BLaER1 treated with 17β-estradiol and CSF1 and Interleukin-3, amounts not matched to agents 10 nM and 100 nM (cell line): ENCODE results near the gene MRPS35.
"Not testable (repeated sequence)": the region's sequence is repeated elsewhere in the genome, so short reads cannot be mapped to it uniquely, and the experiment has no call there.

Source experiments
- H3K27ac ChIP-seq, 11 experiments: shearing (Covaris generic); formaldehyde crosslinking; 2 replicates each; pipeline ENCODE4 v1.8.1; 2022
- H3K27me3 ChIP-seq, 11 experiments: shearing (Covaris generic); formaldehyde crosslinking; 2 replicates each; pipeline ENCODE4 v1.8.1; 2022
- H3K36me3 ChIP-seq, 11 experiments: shearing (Covaris generic); formaldehyde crosslinking; 2 replicates each; pipeline ENCODE4 v1.8.1; 2022
- H3K4me1 ChIP-seq, 10 experiments: shearing (Covaris generic); formaldehyde crosslinking; 2 replicates each; pipeline ENCODE4 v1.8.1; 2022
- H3K4me2 ChIP-seq, 11 experiments: shearing (Covaris generic); formaldehyde crosslinking; 2 replicates each; pipeline ENCODE4 v1.8.1; 2022
- H3K4me3 ChIP-seq, 10 experiments: shearing (Covaris generic); formaldehyde crosslinking; 2 replicates each; pipeline ENCODE4 v1.8.1; 2022
- H3K9ac ChIP-seq, 11 experiments: shearing (Covaris generic); formaldehyde crosslinking; 2 replicates each; pipeline ENCODE4 v1.8.1; 2022
- H3K9me3 ChIP-seq, 11 experiments: shearing (Covaris generic); formaldehyde crosslinking; replicated peaks in 1 of 11; 2 replicates each; pipeline ENCODE4 v1.8.1; 2022
- H4K20me1 ChIP-seq, 11 experiments: shearing (Covaris generic); formaldehyde crosslinking; 2 replicates each; pipeline ENCODE4 v1.8.1; 2022
- Cebpa-rat ChIP-seq, 11 experiments: shearing (Covaris generic); IDR thresholded peaks; 2 replicates each; pipeline ENCODE4 v1.8.1; 2022

The MRPS35 gene

DNA sequence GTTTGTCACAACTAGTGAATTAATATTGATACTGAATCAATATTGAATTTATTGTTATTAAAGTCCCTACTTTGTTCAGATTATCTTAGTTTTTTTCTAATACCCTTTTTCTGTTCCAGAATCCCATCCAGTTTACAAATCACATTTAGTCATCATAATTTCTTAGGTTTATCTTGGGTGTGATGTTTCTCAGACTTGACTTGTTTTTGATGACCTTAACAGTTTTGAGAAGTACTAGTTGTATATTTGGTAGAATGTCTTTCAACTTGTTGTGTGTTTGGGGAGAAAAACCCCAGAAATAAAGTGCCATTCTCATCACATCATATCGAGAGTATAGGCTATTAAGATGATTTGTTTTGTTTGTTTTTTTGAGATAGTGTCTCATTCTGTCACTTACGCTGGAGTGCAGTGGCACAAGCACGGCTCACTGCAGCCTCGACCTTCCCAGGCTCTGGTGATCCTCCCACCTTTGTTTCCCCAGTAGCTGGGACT lies 19.5 kb downstream of the MRPS35 start:
- Histone ChIP-seq H3K27ac (no peak overlapping the region), H3K4me3 (no peak overlapping the region), H3K36me3 (peaks cover 78 to 92% (median 86%) of the 10 kb centered on the region in 11 experiments), H3K9me3 (no peaks in the 10 kb centered on the region), H4K20me1 (peaks cover 0 to 74% (median 23%) of the 10 kb centered on the region in 11 experiments; a peak in 19 of 22 replicates), H3K4me2 (no peak overlapping the region), H3K9ac (no peak overlapping the region), H3K4me1 (no peaks in the 10 kb centered on the region), H3K27me3 (no peaks in the 10 kb centered on the region)
- TF ChIP-seq Cebpa-rat (IDR thresholded peaks at IDR 0.05) = no peak

DNA sequence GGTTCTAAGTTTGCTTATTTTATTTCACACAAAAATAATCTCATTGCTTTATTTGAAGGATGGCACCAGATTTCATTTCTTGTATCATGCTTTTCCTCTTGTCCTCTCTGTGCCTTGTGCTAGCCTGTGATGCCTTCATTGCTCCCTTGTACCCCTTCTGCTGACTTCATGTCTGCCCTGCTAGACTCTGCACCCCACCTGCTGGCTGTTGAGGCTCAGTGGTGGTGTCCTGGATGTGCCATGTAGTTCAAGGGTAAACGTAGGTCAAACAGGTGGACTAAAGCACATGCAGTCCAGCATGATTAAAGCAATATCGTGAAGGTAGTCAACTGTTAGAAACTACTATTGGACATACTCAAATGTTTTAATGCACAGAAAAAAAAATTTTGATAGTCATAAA lies 21.6 kb downstream of the MRPS35 start:
- H3K27ac ChIP-seq = no peak overlapping the region
- peaks cover 0 to 58% (median 23%) of the 10 kb centered on the region in 11 experiments; a peak in 15 of 22 replicates for H4K20me1 ChIP-seq
- H3K9me3 ChIP-seq = no peaks in the 10 kb centered on the region
- no peaks in the 10 kb centered on the region for H3K27me3 ChIP-seq
- H3K9ac ChIP-seq = no peak overlapping the region
- no peak for TF ChIP-seq Cebpa-rat (IDR thresholded peaks at IDR 0.05)
- no peak overlapping the region for H3K4me2 ChIP-seq
- H3K36me3 ChIP-seq = peaks cover 75 to 91% (median 84%) of the 10 kb centered on the region in 11 experiments
- no peak overlapping the region for H3K4me3 ChIP-seq
- no peaks in the 10 kb centered on the region for H3K4me1 ChIP-seq

DNA sequence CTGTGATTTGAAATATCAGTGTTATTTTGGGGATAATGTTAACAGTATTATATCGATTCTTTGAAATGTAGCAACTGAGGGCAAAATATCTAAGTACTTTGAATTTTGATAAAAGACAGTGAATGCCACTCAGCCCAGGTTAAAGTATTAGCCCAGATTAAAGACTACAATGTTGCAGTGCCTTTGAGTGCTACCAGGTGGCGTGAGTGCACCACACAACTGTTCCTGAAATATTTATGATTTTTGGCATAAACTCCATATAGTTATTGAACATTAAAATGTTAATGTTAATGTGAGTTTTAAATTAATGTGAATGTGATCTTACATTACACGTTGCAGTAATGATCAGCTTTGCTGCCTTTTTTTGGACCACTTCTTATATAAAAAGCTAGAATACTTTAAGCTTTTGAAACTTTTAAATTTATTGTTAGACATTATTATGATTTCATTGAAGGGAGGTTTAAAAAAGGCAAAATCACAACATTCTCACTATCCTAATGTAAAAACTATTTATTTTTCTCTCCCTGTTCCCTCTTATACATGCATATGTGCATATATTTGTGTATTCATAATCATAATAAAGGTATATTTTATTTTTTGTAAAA lies 22.5 kb downstream of the MRPS35 start:
- no peak overlapping the region for H3K9ac ChIP-seq
- TF ChIP-seq Cebpa-rat (IDR thresholded peaks at IDR 0.05) = no peak
- no peaks in the 10 kb centered on the region for H3K4me1 ChIP-seq
- no peaks in the 10 kb centered on the region for H3K27me3 ChIP-seq
- H3K9me3 ChIP-seq = no peaks in the 10 kb centered on the region
- H3K27ac ChIP-seq = no peak overlapping the region
- H4K20me1 ChIP-seq = peaks cover 0 to 51% (median 19%) of the 10 kb centered on the region in 11 experiments; a peak in 15 of 22 replicates
- H3K4me2 ChIP-seq = no peak overlapping the region
- no peak overlapping the region for H3K4me3 ChIP-seq
- peaks cover 74 to 91% (median 84%) of the 10 kb centered on the region in 11 experiments for H3K36me3 ChIP-seq

DNA sequence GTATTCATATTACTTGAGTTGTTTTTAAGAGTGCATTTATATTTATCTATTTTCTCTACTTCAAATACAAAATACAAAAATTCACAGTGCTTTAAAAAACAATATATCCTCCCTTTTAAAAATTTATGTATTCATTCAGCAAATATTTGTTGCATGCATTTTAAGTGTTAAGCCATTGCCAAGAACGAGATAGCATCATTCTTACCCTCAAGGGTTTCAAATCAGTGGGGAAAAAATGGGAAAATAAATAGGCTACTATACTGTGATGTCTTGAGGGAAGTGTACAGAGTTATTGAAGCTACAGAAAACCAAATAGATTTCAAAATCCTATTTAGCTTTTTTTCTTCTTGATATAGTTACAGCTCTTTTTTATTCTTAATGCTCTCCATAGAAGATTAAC lies 23.2 kb downstream of the MRPS35 start:
- H4K20me1 ChIP-seq = peaks cover 0 to 49% (median 14%) of the 10 kb centered on the region in 11 experiments; a peak in 14 of 22 replicates
- H3K27me3 ChIP-seq = no peaks in the 10 kb centered on the region
- TF ChIP-seq Cebpa-rat (IDR thresholded peaks at IDR 0.05) = no peak
- no peak overlapping the region for H3K4me2 ChIP-seq
- H3K9ac ChIP-seq = no peak overlapping the region
- H3K36me3 ChIP-seq = peaks cover 77 to 91% (median 84%) of the 10 kb centered on the region in 11 experiments
- no peaks in the 10 kb centered on the region for H3K4me1 ChIP-seq
- no peaks in the 10 kb centered on the region for H3K9me3 ChIP-seq
- H3K4me3 ChIP-seq = no peak overlapping the region
- H3K27ac ChIP-seq = no peak overlapping the region

DNA sequence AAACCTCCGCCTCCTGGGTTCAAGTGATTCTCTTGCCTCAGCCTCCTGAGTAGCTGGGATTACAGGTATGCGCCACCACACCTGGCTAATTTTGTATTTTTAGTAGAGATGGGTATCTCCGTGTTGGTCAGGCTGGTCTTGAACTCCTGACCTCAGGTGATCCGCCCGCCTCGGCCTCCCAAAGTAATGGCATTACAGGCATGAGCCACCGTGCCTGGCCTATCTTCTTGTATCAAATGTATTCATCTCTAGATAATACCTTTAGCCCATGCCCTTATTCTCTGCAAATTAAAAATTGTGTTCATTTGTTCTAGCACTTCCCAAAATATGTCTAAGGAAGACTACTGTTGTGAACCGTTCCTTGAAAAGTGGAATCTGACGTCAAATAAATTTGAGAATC lies 23.7 kb downstream of the MRPS35 start:
- not testable (repeated sequence) for H3K27ac ChIP-seq, H3K4me2 ChIP-seq, H3K9ac ChIP-seq, H3K4me1 ChIP-seq, H3K9me3 ChIP-seq, H3K4me3 ChIP-seq, H3K27me3 ChIP-seq
- H3K36me3 ChIP-seq = peaks cover 79 to 91% (median 84%) of the 10 kb centered on the region in 11 experiments
- H4K20me1 ChIP-seq = peaks cover 0 to 49% (median 12%) of the 10 kb centered on the region in 11 experiments; a peak in 14 of 22 replicates

DNA sequence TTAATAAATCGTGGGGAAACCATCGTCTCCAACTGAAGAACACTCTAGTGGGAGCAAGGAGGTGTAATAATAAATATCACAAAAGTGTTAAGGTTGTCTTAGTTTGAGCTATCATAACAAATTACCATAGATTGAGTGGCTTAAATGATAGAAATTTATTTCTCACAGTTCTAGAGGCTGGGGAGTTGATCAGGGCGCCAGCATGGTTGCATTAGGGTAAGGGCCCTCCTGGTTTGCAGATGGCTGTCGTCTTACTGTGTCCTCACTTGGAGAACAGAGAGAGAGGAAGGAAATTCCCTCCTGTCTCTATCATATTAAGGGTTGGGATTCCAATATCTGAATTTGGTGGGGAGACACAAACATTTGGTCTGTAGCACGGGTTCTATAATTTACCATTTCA lies 33.0 kb downstream of the MRPS35 start:
- H3K4me3 ChIP-seq = no peak overlapping the region
- H3K36me3 ChIP-seq = peaks cover 79 to 98% (median 95%) of the 10 kb centered on the region in 11 experiments
- TF ChIP-seq Cebpa-rat (IDR thresholded peaks at IDR 0.05) = no peak
- H3K9ac ChIP-seq = no peak overlapping the region
- no peaks in the 10 kb centered on the region for H3K4me1 ChIP-seq
- H3K27me3 ChIP-seq = no peaks in the 10 kb centered on the region
- H3K27ac ChIP-seq = no peak overlapping the region
- H3K4me2 ChIP-seq = no peak overlapping the region
- peaks cover 0 to 38% (median 6%) of the 10 kb centered on the region in 11 experiments; a peak in 11 of 22 replicates for H4K20me1 ChIP-seq
- H3K9me3 ChIP-seq = peaks cover 0 to 4% (median 0%) of the 10 kb centered on the region in 11 experiments; a peak in 1 of 22 replicates

DNA sequence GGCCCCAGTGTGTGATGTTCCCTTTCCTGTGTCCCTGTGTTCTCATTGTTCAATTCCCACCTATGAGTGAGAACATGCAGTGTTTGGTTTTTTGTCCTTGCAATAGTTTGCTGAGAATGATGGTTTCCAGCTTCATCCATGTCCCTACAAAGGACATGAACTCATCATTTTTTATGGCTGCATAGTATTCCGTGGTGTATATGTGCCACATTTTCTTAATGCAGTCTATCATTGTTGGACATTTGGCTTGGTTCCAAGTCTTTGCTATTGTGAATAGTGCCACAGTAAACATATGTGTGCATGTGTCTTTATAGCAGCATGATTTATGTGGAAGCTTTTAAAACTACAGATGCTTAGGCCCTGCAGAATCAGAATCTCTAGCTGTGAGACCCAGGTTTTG lies 35.1 kb downstream of the MRPS35 start:
- H3K9ac ChIP-seq, H3K9me3 ChIP-seq, H3K4me1 ChIP-seq, H3K4me2 ChIP-seq, H3K4me3 ChIP-seq, H3K27ac ChIP-seq, H3K27me3 ChIP-seq: not testable (repeated sequence)
- Histone ChIP-seq H3K36me3 (peaks cover 77 to 98% (median 93%) of the 10 kb centered on the region in 11 experiments), H4K20me1 (peaks cover 0 to 46% (median 7%) of the 10 kb centered on the region in 11 experiments; a peak in 11 of 22 replicates)

DNA sequence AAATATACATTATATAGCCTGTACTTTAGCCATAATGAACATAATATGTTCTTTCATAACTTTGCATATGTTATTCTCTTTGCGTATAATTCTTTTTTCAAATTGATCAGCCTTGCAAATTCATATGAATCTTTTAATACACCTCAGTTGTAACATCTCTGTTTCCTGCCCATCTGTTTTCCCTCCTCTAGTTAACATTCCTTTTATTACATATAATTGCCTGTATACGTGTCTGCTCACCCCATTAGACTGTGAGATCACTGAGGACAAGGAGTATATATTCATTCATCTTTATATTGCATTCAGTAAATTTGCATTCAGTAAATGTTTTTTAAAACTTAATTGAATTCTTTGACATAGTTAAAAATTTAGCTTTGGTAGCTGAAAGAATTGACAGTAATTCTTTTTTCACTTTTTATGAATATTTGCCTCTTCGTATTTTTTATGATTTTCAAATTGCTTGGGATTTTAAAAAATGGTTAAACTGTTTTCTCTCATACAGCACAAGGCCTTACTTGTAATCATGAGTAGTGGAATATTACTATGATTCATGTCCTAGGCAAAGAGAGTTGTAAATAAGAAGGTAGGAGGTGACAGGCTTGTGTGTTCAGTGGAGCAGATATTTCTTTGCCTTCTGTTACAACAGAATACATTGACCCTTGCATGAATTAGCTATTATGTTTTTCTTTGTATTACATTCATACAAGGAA lies 36.6 kb downstream of the MRPS35 start:
- H3K9ac ChIP-seq = no peak overlapping the region

DNA sequence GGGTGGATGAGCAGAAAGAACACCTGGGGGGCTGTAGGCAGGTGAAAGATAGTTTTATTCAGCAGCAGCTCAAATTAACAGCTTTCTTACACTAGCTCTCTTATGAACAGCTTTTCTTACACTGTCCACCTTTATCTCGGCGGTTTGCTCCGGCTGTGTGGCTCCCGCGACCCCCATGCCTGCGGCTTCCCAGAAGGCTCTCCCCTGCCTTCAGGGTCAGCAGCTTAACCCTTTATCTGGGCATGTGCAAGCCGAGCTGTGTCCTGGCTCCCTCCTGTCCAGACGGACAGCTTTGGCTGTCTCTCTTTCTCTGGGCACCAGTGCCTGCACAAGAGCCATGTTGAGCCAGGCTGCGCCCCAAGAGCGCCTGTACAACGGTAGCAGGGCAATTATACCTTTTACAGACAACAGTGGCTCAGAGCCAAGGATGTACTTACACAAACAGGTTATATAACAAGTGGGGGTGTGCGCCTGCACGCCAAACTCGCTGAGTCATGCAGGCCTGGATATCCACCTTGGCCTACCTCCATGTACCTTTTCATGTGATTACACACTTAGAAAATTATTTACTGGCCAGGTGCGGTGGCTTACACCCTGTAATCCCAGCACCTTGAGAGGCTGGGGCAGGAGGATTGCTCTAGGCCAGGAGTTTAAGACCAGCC lies 40.9 kb downstream of the MRPS35 start:
- peak overlapping the region in 1 of 11 experiments; percentile 23; a peak in 1 of 22 replicates for H3K27ac ChIP-seq
- no peak overlapping the region for H3K4me3 ChIP-seq
- H4K20me1 ChIP-seq = peaks cover 0 to 41% (median 15%) of the 10 kb centered on the region in 11 experiments; a peak in 14 of 22 replicates
- H3K9ac ChIP-seq = no peak overlapping the region
- peaks cover 74 to 100% (median 89%) of the 10 kb centered on the region in 11 experiments for H3K36me3 ChIP-seq
- H3K4me2 ChIP-seq = no peak overlapping the region
- no peaks in the 10 kb centered on the region for H3K9me3 ChIP-seq
- no peaks in the 10 kb centered on the region for H3K27me3 ChIP-seq
- no peaks in the 10 kb centered on the region for H3K4me1 ChIP-seq
- no peak for TF ChIP-seq Cebpa-rat (IDR thresholded peaks at IDR 0.05)

More for the DNA sequence above, 36.6 kb downstream of the MRPS35 start:
- TF ChIP-seq Cebpa-rat (IDR thresholded peaks at IDR 0.05) = no peak
- peaks cover 77 to 98% (median 93%) of the 10 kb centered on the region in 11 experiments for H3K36me3 ChIP-seq
- H3K9me3 ChIP-seq = peaks cover 0 to 4% (median 0%) of the 10 kb centered on the region in 11 experiments; a peak in 1 of 22 replicates
- no peak overlapping the region for H3K27ac ChIP-seq
- H3K4me2 ChIP-seq = no peak overlapping the region
- H3K4me3 ChIP-seq = no peak overlapping the region
- no peaks in the 10 kb centered on the region for H3K27me3 ChIP-seq
- no peaks in the 10 kb centered on the region for H3K4me1 ChIP-seq
- peaks cover 0 to 51% (median 15%) of the 10 kb centered on the region in 11 experiments; a peak in 14 of 22 replicates for H4K20me1 ChIP-seq
